Measurements from ENCODE around the gene LIMS2.

Gene LIMS2

GRCh38 chr2:127632592-127633489 is 42.5 kb downstream of the LIMS2 start:
- no peak for DNase-seq (ENCODE audit: low read depth)
- no peaks in the 10 kb centered on the region for H3K27me3 ChIP-seq (replicated peaks; ENCODE audit: control insufficient read depth, insufficient read depth, low read length)
- H3K36me3 ChIP-seq (ENCODE audit: control insufficient read depth, insufficient read depth, low read length, severe bottlenecking): no peaks in the 10 kb centered on the region

GRCh38 chr2:127631997-127632581 is 43.2 kb downstream of the LIMS2 start:
- H3K4me3 ChIP-seq (ENCODE audit: low read length): no peak overlapping the region
- no peak overlapping the region for H3K9ac ChIP-seq (ENCODE audit: low read length)
- no peaks in the 10 kb centered on the region for H3K36me3 ChIP-seq (ENCODE audit: control insufficient read depth, insufficient read depth, low read length, severe bottlenecking)
- DNase-seq (ENCODE audit: low read depth): no peak
- peaks cover 6% of the 10 kb centered on the region for H3K4me1 ChIP-seq (ENCODE audit: control insufficient read depth, insufficient read depth, low read length)
- H3K27me3 ChIP-seq (replicated peaks; ENCODE audit: control insufficient read depth, insufficient read depth, low read length): no peaks in the 10 kb centered on the region
- H3K9me3 ChIP-seq (ENCODE audit: control insufficient read depth, low read length): no peaks in the 10 kb centered on the region

More at GRCh38 chr2:127632592-127633489, 42.5 kb downstream of the LIMS2 start:
- Histone ChIP-seq H3K4me3 (ENCODE audit: low read length) (no peak overlapping the region), H3K9ac (ENCODE audit: low read length) (no peak overlapping the region), H3K4me1 (ENCODE audit: control insufficient read depth, insufficient read depth, low read length) (peaks cover 13% of the 10 kb centered on the region), H3K9me3 (ENCODE audit: control insufficient read depth, low read length) (no peaks in the 10 kb centered on the region)

- Histone ChIP-seq H3K4me3 (ENCODE audit: low read length) (no peak overlapping the region), H3K36me3 (ENCODE audit: control insufficient read depth, insufficient read depth, low read length, severe bottlenecking) (no peaks in the 10 kb centered on the region), H3K4me1 (ENCODE audit: control insufficient read depth, insufficient read depth, low read length) (peaks cover 2% of the 10 kb centered on the region), H3K9me3 (ENCODE audit: control insufficient read depth, low read length) (no peaks in the 10 kb centered on the region), H3K9ac (ENCODE audit: low read length) (no peak overlapping the region), H3K27me3 (replicated peaks; ENCODE audit: control insufficient read depth, insufficient read depth, low read length) (no peaks in the 10 kb centered on the region)
- no peak for DNase-seq (ENCODE audit: low read depth)
Measured at GRCh38 chr2:127631541-127631996, 43.8 kb downstream of the LIMS2 start.

- no peaks in the 10 kb centered on the region for H3K27me3 ChIP-seq (replicated peaks; ENCODE audit: control insufficient read depth, insufficient read depth, low read length)
- peaks cover 2% of the 10 kb centered on the region for H3K4me1 ChIP-seq (ENCODE audit: control insufficient read depth, insufficient read depth, low read length)
- no peaks in the 10 kb centered on the region for H3K36me3 ChIP-seq (ENCODE audit: control insufficient read depth, insufficient read depth, low read length, severe bottlenecking)
- no peak overlapping the region for H3K4me3 ChIP-seq (ENCODE audit: low read length)
- DNase-seq (ENCODE audit: low read depth): no peak
- H3K9ac ChIP-seq (ENCODE audit: low read length): no peak overlapping the region
- no peaks in the 10 kb centered on the region for H3K9me3 ChIP-seq (ENCODE audit: control insufficient read depth, low read length)
Measured at GRCh38 chr2:127630864-127631540, 44.3 kb downstream of the LIMS2 start.

- Histone ChIP-seq H3K4me1 (ENCODE audit: control insufficient read depth, insufficient read depth, low read length) (peaks cover 2% of the 10 kb centered on the region), H3K9me3 (ENCODE audit: control insufficient read depth, low read length) (no peaks in the 10 kb centered on the region), H3K9ac (ENCODE audit: low read length) (no peak overlapping the region), H3K36me3 (ENCODE audit: control insufficient read depth, insufficient read depth, low read length, severe bottlenecking) (no peaks in the 10 kb centered on the region), H3K27me3 (replicated peaks; ENCODE audit: control insufficient read depth, insufficient read depth, low read length) (no peaks in the 10 kb centered on the region), H3K4me3 (ENCODE audit: low read length) (no peak overlapping the region)
- no peak for DNase-seq (ENCODE audit: low read depth)
Measured at GRCh38 chr2:127630096-127630863, 45.0 kb downstream of the LIMS2 start.

- no peak overlapping the region for H3K9ac ChIP-seq (ENCODE audit: low read length)
- H3K4me1 ChIP-seq (ENCODE audit: control insufficient read depth, insufficient read depth, low read length): peaks cover 2% of the 10 kb centered on the region
- no peaks in the 10 kb centered on the region for H3K36me3 ChIP-seq (ENCODE audit: control insufficient read depth, insufficient read depth, low read length, severe bottlenecking)
- DNase-seq (ENCODE audit: low read depth): no peak
- H3K9me3 ChIP-seq (ENCODE audit: control insufficient read depth, low read length): no peaks in the 10 kb centered on the region
- no peaks in the 10 kb centered on the region for H3K27me3 ChIP-seq (replicated peaks; ENCODE audit: control insufficient read depth, insufficient read depth, low read length)
- no peak overlapping the region for H3K4me3 ChIP-seq (ENCODE audit: low read length)
Measured at GRCh38 chr2:127629637-127630036, 45.7 kb downstream of the LIMS2 start.

GRCh38 chr2:127628767-127629614 is 46.3 kb downstream of the LIMS2 start:
- Histone ChIP-seq H3K9ac (ENCODE audit: low read length) (no peak overlapping the region), H3K4me3 (ENCODE audit: low read length) (no peak overlapping the region), H3K9me3 (ENCODE audit: control insufficient read depth, low read length) (no peaks in the 10 kb centered on the region), H3K36me3 (ENCODE audit: control insufficient read depth, insufficient read depth, low read length, severe bottlenecking) (no peaks in the 10 kb centered on the region), H3K4me1 (ENCODE audit: control insufficient read depth, insufficient read depth, low read length) (peaks cover 2% of the 10 kb centered on the region), H3K27me3 (replicated peaks; ENCODE audit: control insufficient read depth, insufficient read depth, low read length) (no peaks in the 10 kb centered on the region)
- DNase-seq (ENCODE audit: low read depth): no peak

GRCh38 chr2:127627740-127628571 is 47.4 kb downstream of the LIMS2 start:
- no peaks in the 10 kb centered on the region for H3K4me1 ChIP-seq (ENCODE audit: control insufficient read depth, insufficient read depth, low read length)
- no peaks in the 10 kb centered on the region for H3K27me3 ChIP-seq (replicated peaks; ENCODE audit: control insufficient read depth, insufficient read depth, low read length)
- H3K4me3 ChIP-seq (ENCODE audit: low read length): no peak overlapping the region
- no peaks in the 10 kb centered on the region for H3K36me3 ChIP-seq (ENCODE audit: control insufficient read depth, insufficient read depth, low read length, severe bottlenecking)
- H3K9ac ChIP-seq (ENCODE audit: low read length): no peak overlapping the region
- H3K9me3 ChIP-seq (ENCODE audit: control insufficient read depth, low read length): no peaks in the 10 kb centered on the region
- no peak for DNase-seq (ENCODE audit: low read depth)

GRCh38 chr2:127626917-127627739 is 48.2 kb downstream of the LIMS2 start:
- no peak overlapping the region for H3K9ac ChIP-seq (ENCODE audit: low read length)
- no peaks in the 10 kb centered on the region for H3K9me3 ChIP-seq (ENCODE audit: control insufficient read depth, low read length)
- H3K4me1 ChIP-seq (ENCODE audit: control insufficient read depth, insufficient read depth, low read length): no peaks in the 10 kb centered on the region
- no peaks in the 10 kb centered on the region for H3K36me3 ChIP-seq (ENCODE audit: control insufficient read depth, insufficient read depth, low read length, severe bottlenecking)
- H3K4me3 ChIP-seq (ENCODE audit: low read length): no peak overlapping the region
- no peak for DNase-seq (ENCODE audit: low read depth)
- no peaks in the 10 kb centered on the region for H3K27me3 ChIP-seq (replicated peaks; ENCODE audit: control insufficient read depth, insufficient read depth, low read length)

Measured in adipocyte (in vitro differentiated cells).